HCT116 (cell line): Measurements from ENCODE around the gene HMCES. TPM values are rescaled to one million over a fixed set of nuclear protein-coding genes. Genes with fewer than 3 reads are reported as not detected.

Source experiments
- ATAC-seq: fragments of 200-7000 bp; cut with Tn5 transposase; 2 replicates; pipeline ENCODE4 v1.9.1; 2020; ENCODE audit warnings: mild to moderate bottlenecking, moderate library complexity
- BruUV-seq: library from RNA; stranded (reverse); fragments of 400-500 nt; replicated peaks from 2 replicates; lab custom pipeline; 2021; lab: Mats Ljungman, UMichigan
- CTCF ChIA-PET: fragments of 300-600 bp; sonication (Branson Sonifier 250); formaldehyde crosslinking; loops from one replicate; lab custom pipeline; 2021; ENCODE audit warnings: antibody characterized with exemption; lab: Charles Lee
- POLR2A ChIA-PET: fragments of 300-600, 350-600 bp; sonication (Branson Sonifier 250); formaldehyde crosslinking; loops from one replicate; lab custom pipeline; 2021; ENCODE audit warnings: antibody characterized with exemption; lab: Charles Lee
- RAD21 ChIA-PET, 2 experiments: fragments of 300-600 bp; sonication (Branson Sonifier 250); formaldehyde crosslinking; loops; one replicate each; lab custom pipeline; 2023; ENCODE audit warnings: low total read pairs in 2 of 2; ENCODE audit not compliant: uncharacterized antibody in 2 of 2, unreplicated experiment in 2 of 2, low non-redundant PET in 1 of 2; lab: Charles Lee
- DNase-seq: peaks from one replicate; pipeline ENCODE4 v3.0.0-alpha.2; 2010; ENCODE audit warnings: low read depth, low spot score
- H2AFZ ChIP-seq: fragments of 200-600 bp; shearing (Covaris generic), sonication (generic); 2 replicates; pipeline ENCODE4 v1.6.1; 2017; ENCODE audit warnings: low read depth, mixed run types, mixed read lengths, antibody characterized with exemption, low read length; ENCODE audit not compliant: poor library complexity, severe bottlenecking
- H3K27ac ChIP-seq: 2 replicates; pipeline ENCODE4 v1.5.1; 2012; ENCODE audit warnings: low read depth, low read length
- H3K27me3 ChIP-seq: fragments of 200-600 bp; sonication (generic); 2 replicates; pipeline ENCODE4 v1.6.1; 2016; ENCODE audit warnings: mixed run types, low read length, mixed read lengths; ENCODE audit not compliant: insufficient read depth
- H3K36me3 ChIP-seq, 2 experiments: fragments of 200-500 bp in 1 of 2; fragments of 200-600 bp in 1 of 2; sonication (Bioruptor generic) in 1 of 2; sonication (generic) in 1 of 2; 2 replicates each; pipeline versions ENCODE4 v1.5.1 to v1.6.1; 2014 to 2016; ENCODE audit warnings: low read length in 2 of 2, inconsistent platforms in 1 of 2, mixed read lengths in 1 of 2, mixed run types in 1 of 2; ENCODE audit not compliant: insufficient read depth in 2 of 2, control insufficient read depth in 1 of 2
- H3K4me1 ChIP-seq, 2 experiments: fragments of 200-600 bp in 1 of 2; sonication (generic) in 1 of 2; 2 replicates each; pipeline versions ENCODE4 v1.5.1 to v1.6.1; 2012 to 2017; ENCODE audit warnings: low read length in 2 of 2, inconsistent platforms in 1 of 2, mild to moderate bottlenecking in 1 of 2, mixed read lengths in 1 of 2, mixed run types in 1 of 2, moderate library complexity in 1 of 2; ENCODE audit not compliant: insufficient read depth in 2 of 2, control insufficient read depth in 1 of 2
- H3K4me2 ChIP-seq: fragments of 200-600 bp; sonication (generic); 2 replicates; pipeline ENCODE4 v1.6.1; 2017; ENCODE audit warnings: mixed run types, low read length, mixed read lengths
- H3K4me3 ChIP-seq, 2 experiments: fragments of 200-600 bp in 1 of 2; sonication (generic) in 1 of 2; replicated peaks in 1 of 2; 2 replicates each; pipeline ENCODE4 v1.5.1; 2011 to 2016; ENCODE audit warnings: low read length in 2 of 2, control low read depth in 1 of 2, low read depth in 1 of 2, mild to moderate bottlenecking in 1 of 2, mixed read lengths in 1 of 2, mixed run types in 1 of 2
- H3K79me2 ChIP-seq: fragments of 200-600 bp; sonication (generic); 2 replicates; pipeline ENCODE4 v1.6.1; 2017; ENCODE audit warnings: mild to moderate bottlenecking, mixed run types, low read length, moderate library complexity, mixed read lengths; ENCODE audit not compliant: insufficient read depth
- H3K9ac ChIP-seq: fragments of 200-600 bp; sonication (generic); 2 replicates; pipeline ENCODE4 v1.6.1; 2016; ENCODE audit warnings: low read length, mixed read lengths
- H3K9me2 ChIP-seq: fragments of 200-600 bp; sonication (generic), shearing (Covaris generic); 2 replicates; pipeline ENCODE4 v1.6.1; 2017; ENCODE audit warnings: mixed run types, mild to moderate bottlenecking, moderate library complexity; ENCODE audit not compliant: insufficient read depth
- H3K9me3 ChIP-seq, 2 experiments: fragments of 200-500 bp in 1 of 2; fragments of 200-600 bp in 1 of 2; sonication (Bioruptor generic) in 1 of 2; sonication (generic) in 1 of 2; 2 replicates each; pipeline ENCODE4 v1.6.1; 2014 to 2017; ENCODE audit warnings: low read length in 2 of 2, mixed read lengths in 2 of 2, inconsistent platforms in 1 of 2, low read depth in 1 of 2, mild to moderate bottlenecking in 1 of 2, mixed run types in 1 of 2, moderate library complexity in 1 of 2; ENCODE audit not compliant: control insufficient read depth in 1 of 2, insufficient read depth in 1 of 2
- H4K20me1 ChIP-seq: fragments of 200-600 bp; sonication (generic), shearing (Covaris generic); 2 replicates; pipeline ENCODE4 v1.6.1; 2017; ENCODE audit warnings: mixed run types, mild to moderate bottlenecking, moderate library complexity; ENCODE audit not compliant: insufficient read depth
- CBX3 ChIP-seq: IDR thresholded peaks from 2 replicates; pipeline ENCODE4 v1.6.1; 2012; ENCODE audit warnings: low read depth
- CEBPB ChIP-seq: IDR thresholded peaks from 2 replicates; pipeline ENCODE4 v1.6.1; 2012; ENCODE audit warnings: low read depth
- CTCF ChIP-seq, 3 experiments: fragments of 200-600 bp in 1 of 3; sonication (generic) in 1 of 3; IDR thresholded peaks in 2 of 3; conservative IDR thresholded peaks in 1 of 3; 2 replicates each; pipeline ENCODE4 v1.5.1; 2012 to 2017; ENCODE audit warnings: low read depth in 2 of 3, low read length in 2 of 3, antibody characterized with exemption in 1 of 3, borderline replicate concordance in 1 of 3, control low read depth in 1 of 3, mild to moderate bottlenecking in 1 of 3, mixed read lengths in 1 of 3, mixed run types in 1 of 3, moderate library complexity in 1 of 3; ENCODE audit not compliant: insufficient read depth in 1 of 3
- EGR1 ChIP-seq: IDR thresholded peaks from 2 replicates; pipeline ENCODE4 v1.6.1; 2012; ENCODE audit warnings: low read depth
- ELF1 ChIP-seq: IDR thresholded peaks from 2 replicates; pipeline ENCODE4 v1.6.1; 2012; ENCODE audit warnings: low read depth, borderline replicate concordance
- EZH2 ChIP-seq: fragments of 200-600 bp; sonication (generic); IDR thresholded peaks from 2 replicates; pipeline ENCODE4 v1.6.1; 2017; ENCODE audit warnings: antibody characterized with exemption, mixed run types
- FOSL1 ChIP-seq: IDR thresholded peaks from 2 replicates; pipeline ENCODE4 v1.6.1; 2012; ENCODE audit warnings: low read depth
- JUND ChIP-seq: IDR thresholded peaks from 2 replicates; pipeline ENCODE4 v1.6.1; 2012
- MAX ChIP-seq: IDR thresholded peaks from 2 replicates; pipeline ENCODE4 v1.6.1; 2012
- POLR2AphosphoS5 ChIP-seq: IDR thresholded peaks from 2 replicates; pipeline ENCODE4 v1.6.1; 2011; ENCODE audit warnings: mild to moderate bottlenecking, low read depth, low read length, moderate library complexity
- RAD21 ChIP-seq: IDR thresholded peaks from 2 replicates; pipeline ENCODE4 v1.6.1; 2012; ENCODE audit warnings: low read depth, mild to moderate bottlenecking
- SIN3A ChIP-seq: IDR thresholded peaks from 2 replicates; pipeline ENCODE4 v1.6.1; 2012; ENCODE audit warnings: low read depth
- SRF ChIP-seq: IDR thresholded peaks from 2 replicates; pipeline ENCODE4 v1.6.1; 2012; ENCODE audit warnings: low read depth
- TCF7L2 ChIP-seq: IDR thresholded peaks from 2 replicates; pipeline ENCODE4 v1.7.0; 2011; ENCODE audit warnings: borderline replicate concordance, inconsistent platforms; ENCODE audit not compliant: insufficient read depth, insufficient read length; ENCODE audit errors: extremely low read depth
- YY1 ChIP-seq: IDR thresholded peaks from 2 replicates; pipeline ENCODE4 v1.6.1; 2011; ENCODE audit warnings: low read length, low read depth, moderate library complexity, mild to moderate bottlenecking; ENCODE audit not compliant: insufficient replicate concordance; ENCODE audit errors: extremely low read depth
- ZBTB33 ChIP-seq: IDR thresholded peaks from 2 replicates; pipeline ENCODE4 v1.6.1; 2011; ENCODE audit warnings: mild to moderate bottlenecking, low read length, moderate library complexity; ENCODE audit not compliant: insufficient replicate concordance; ENCODE audit errors: extremely low read depth
- ZFX ChIP-seq: fragments of 450-650 bp; IDR thresholded peaks from 2 replicates; pipeline ENCODE4 v1.6.1; 2017
- ZNF274 ChIP-seq: fragments of 200-500 bp; sonication (Bioruptor generic); IDR thresholded peaks from 2 replicates; pipeline ENCODE4 v1.6.1; 2014; ENCODE audit warnings: mild to moderate bottlenecking, low read depth, low read length, inconsistent platforms
- intact Hi-C: fragments of 100-400 bp; cut with micrococcal nuclease; formaldehyde crosslinking; loops from 2 replicates; pipeline ENCODE4 v1.10.0; 2022
- total RNA-seq: library from RNA; stranded (reverse); gene quantifications from one replicate; pipeline ENCODE4 v1.2.1, GENCODE V29; 2021; ENCODE audit not compliant: unreplicated experiment

HMCES gene
- total RNA-seq, 1 experiment from 2014 or later = 78.9 TPM

GRCh38 chr3:129305592-129306091 is 27.0 kb downstream of the HMCES start:
- Histone ChIP-seq H4K20me1 (no peaks in the 10 kb centered on the region), H3K27me3 (no peaks in the 10 kb centered on the region), H3K79me2 (no peaks in the 10 kb centered on the region)
- ATAC-seq = no peak
- POLR2A ChIA-PET = no interaction called here
- CTCF ChIA-PET = no interaction called here
- TF ChIP-seq SIN3A (no peak), RAD21 (no peak), EZH2 (no peak), CTCF (IDR thresholded peaks at IDR 0.05 in 2 of 3, conservative IDR thresholded peaks at IDR 0.05 in 1 of 3; ENCODE audit: borderline replicate concordance in 1 of 3, insufficient read depth in 1 of 3, low read depth in 2 of 3, low read length in 2 of 3) (no peak), YY1 (no peak), POLR2AphosphoS5 (no peak), CEBPB (no peak), ZFX (no peak), SRF (no peak), JUND (no peak), ZNF274 (no peak), TCF7L2 (no peak), ELF1 (no peak), CBX3 (no peak), EGR1 (no peak), FOSL1 (no peak), MAX (no peak), ZBTB33 (no peak)
- TF ChIP-seq, all 23 proteins: peak for 0
- Histone ChIP-seq H3K9me3 (no peaks in the 10 kb centered on the region), H3K36me3 (peaks cover 5 to 11% of the 10 kb centered on the region in 2 experiments), H3K4me2 (no peak overlapping the region), H3K27ac (no peak overlapping the region), H3K4me3 (no peak overlapping the region), H3K4me1 (peaks cover 8 to 11% of the 10 kb centered on the region in 2 experiments; a peak in 3 of 4 replicates), H3K9me2 (no peaks in the 10 kb centered on the region), H2AFZ (no peak overlapping the region), H3K9ac (no peak overlapping the region)
- intact Hi-C loops = no loop called here
- RAD21 ChIA-PET = no interaction called here
- BruUV-seq = no TSS peak
- no peak for DNase-seq
